Hepatocyte (in vitro differentiated cells): ENCODE results near the gene RUVBL2. TPM values are rescaled to one million over a fixed set of nuclear protein-coding genes. Genes with fewer than 3 reads are reported as not detected.

Experiments used
- DNase-seq: peaks from one replicate; pipeline ENCODE4 v3.0.0-alpha.2; 2016; ENCODE audit warnings: low spot score
- H2AFZ ChIP-seq: fragments of 200-600 bp; sonication (generic); 2 replicates; pipeline ENCODE4 v1.6.0; 2016; ENCODE audit warnings: antibody characterized with exemption, mild to moderate bottlenecking
- H3K27ac ChIP-seq: fragments of 200-600 bp; sonication (generic); 2 replicates; pipeline ENCODE4 v1.5.1; 2016; ENCODE audit warnings: mild to moderate bottlenecking
- H3K27me3 ChIP-seq: fragments of 200-600 bp; sonication (generic); 2 replicates; pipeline ENCODE4 v1.6.1; 2016
- H3K36me3 ChIP-seq: fragments of 200-600 bp; sonication (generic); replicated peaks from 2 replicates; pipeline ENCODE4 v1.5.1; 2016; ENCODE audit warnings: low read depth; ENCODE audit not compliant: insufficient read depth
- H3K4me1 ChIP-seq: fragments of 200-600 bp; sonication (generic); 2 replicates; pipeline ENCODE4 v1.5.1; 2016; ENCODE audit warnings: mild to moderate bottlenecking, moderate library complexity; ENCODE audit not compliant: insufficient read depth
- H3K4me2 ChIP-seq: fragments of 200-600 bp; sonication (generic); 2 replicates; pipeline ENCODE4 v1.6.0; 2016
- H3K4me3 ChIP-seq: fragments of 200-600 bp; sonication (generic); 2 replicates; pipeline ENCODE4 v1.5.1; 2016; ENCODE audit warnings: mild to moderate bottlenecking
- H3K79me2 ChIP-seq: fragments of 200-600 bp; sonication (generic); 2 replicates; pipeline ENCODE4 v1.6.0; 2017; ENCODE audit warnings: mild to moderate bottlenecking
- H3K9me2 ChIP-seq: fragments of 200-600 bp; sonication (generic); replicated peaks from 2 replicates; pipeline ENCODE4 v1.6.0; 2017; ENCODE audit warnings: mild to moderate bottlenecking; ENCODE audit not compliant: insufficient read depth
- H3K9me3 ChIP-seq: fragments of 200-600 bp; sonication (generic); 2 replicates; pipeline ENCODE4 v1.5.1; 2016; ENCODE audit warnings: low read depth, mild to moderate bottlenecking
- H4K20me1 ChIP-seq: fragments of 200-600 bp; sonication (generic); 2 replicates; pipeline ENCODE4 v1.6.0; 2016; ENCODE audit warnings: mild to moderate bottlenecking; ENCODE audit not compliant: insufficient read depth, poor library complexity, severe bottlenecking
- CTCF ChIP-seq: fragments of 200-600 bp; sonication (generic); IDR thresholded peaks from 2 replicates; pipeline ENCODE4 v1.5.1; 2016; ENCODE audit warnings: antibody characterized with exemption, mild to moderate bottlenecking; ENCODE audit not compliant: poor library complexity
- EZH2 ChIP-seq: fragments of 200-600 bp; sonication (generic); IDR thresholded peaks from 2 replicates; pipeline ENCODE4 v1.6.1; 2016; ENCODE audit warnings: antibody characterized with exemption, mild to moderate bottlenecking, borderline replicate concordance
- EZH2phosphoT487 ChIP-seq: fragments of 200-600 bp; sonication (generic); IDR thresholded peaks from one replicate; pipeline ENCODE4 v1.6.1; 2018; ENCODE audit warnings: antibody characterized with exemption, mild to moderate bottlenecking, low read depth, moderate library complexity; ENCODE audit not compliant: unreplicated experiment, severe bottlenecking
- WGBS: methylation state at CpG from one replicate; pipeline ENCODE4 v1.1.6; 2016; ENCODE audit warnings: low lambda C conversion rate; ENCODE audit errors: missing lambda C conversion rate; 5-methylcytosine and 5-hydroxymethylcytosine counted together
- polyA plus RNA-seq: library from polyadenylated mRNA; unstranded; fragments of >200 nt; fragmentation: Nextera tagmentation; extraction: Ambion mirVana; gene quantifications from 2 replicates; pipeline ENCODE4 v1.2.1, GENCODE V29; 2016
- total RNA-seq: library from RNA; depleted of rRNA; stranded (reverse); fragments of >200 nt; gene quantifications from 2 replicates; pipeline ENCODE4 v1.2.3, GENCODE V29; 2014

Gene RUVBL2
- total and polyA plus RNA-seq, 2 experiments from 2014 or later = 72.1 to 84.9 TPM

- WGBS = 97% methylated on average over 9 of the region's 9 CpGs
- H3K4me1 ChIP-seq = no peaks in the 10 kb centered on the region
Measured at GRCh38 chr19:48982280-48982679, 11.4 kb upstream of the RUVBL2 start.

GRCh38 chr19:48985711-48986110 lies 8.0 kb upstream of the RUVBL2 start:
- DNase-seq = no peak
- WGBS = 100% methylated on average over 11 of the region's 13 CpGs
- no peaks in the 10 kb centered on the region for H3K27me3 ChIP-seq
- no peaks in the 10 kb centered on the region for H3K36me3 ChIP-seq
- H3K27ac ChIP-seq = no peak overlapping the region
- no peaks in the 10 kb centered on the region for H3K9me3 ChIP-seq
- no peaks in the 10 kb centered on the region for H4K20me1 ChIP-seq
- H3K79me2 ChIP-seq = peaks cover 11% of the 10 kb centered on the region
- no peak overlapping the region for H3K4me2 ChIP-seq
- H2AFZ ChIP-seq = no peak overlapping the region
- no peaks in the 10 kb centered on the region for H3K4me1 ChIP-seq
- no peaks in the 10 kb centered on the region for H3K9me2 ChIP-seq
- TF ChIP-seq CTCF (no peak), EZH2phosphoT487 (no peak), EZH2 (no peak)
- H3K4me3 ChIP-seq = no peak overlapping the region

More at GRCh38 chr19:48982280-48982679, 11.4 kb upstream of the RUVBL2 start:
- H3K9me3 ChIP-seq = no peaks in the 10 kb centered on the region
- DNase-seq = no peak
- no peaks in the 10 kb centered on the region for H3K27me3 ChIP-seq
- H2AFZ ChIP-seq = no peak overlapping the region
- no peaks in the 10 kb centered on the region for H3K9me2 ChIP-seq
- no peak overlapping the region for H3K4me3 ChIP-seq
- no peaks in the 10 kb centered on the region for H3K79me2 ChIP-seq
- TF ChIP-seq EZH2 (no peak), EZH2phosphoT487 (no peak), CTCF (no peak)
- H3K4me2 ChIP-seq = no peak overlapping the region
- H4K20me1 ChIP-seq = no peaks in the 10 kb centered on the region
- no peaks in the 10 kb centered on the region for H3K36me3 ChIP-seq
- no peak overlapping the region for H3K27ac ChIP-seq

- DNase-seq = no peak
- Histone ChIP-seq H3K9me2 (no peaks in the 10 kb centered on the region), H3K36me3 (no peaks in the 10 kb centered on the region), H3K27ac (no peak overlapping the region), H4K20me1 (no peaks in the 10 kb centered on the region), H3K27me3 (no peaks in the 10 kb centered on the region), H3K4me3 (no peak overlapping the region), H3K4me2 (no peak overlapping the region), H2AFZ (no peak overlapping the region), H3K79me2 (peaks cover 16% of the 10 kb centered on the region), H3K4me1 (peaks cover 3% of the 10 kb centered on the region), H3K9me3 (no peaks in the 10 kb centered on the region)
- TF ChIP-seq EZH2 (no peak), EZH2phosphoT487 (no peak), CTCF (no peak)
- whole genome bisulfite sequencing = 94% methylated on average over 3 of the region's 3 CpGs
Measured at GRCh38 chr19:48986211-48986610, 7.5 kb upstream of the RUVBL2 start.

GRCh38 chr19:48987323-48987722 lies 6.4 kb upstream of the RUVBL2 start:
- WGBS = 90% methylated on average over 7 of the region's 7 CpGs
- Histone ChIP-seq H3K36me3 (no peaks in the 10 kb centered on the region), H4K20me1 (peaks cover 4% of the 10 kb centered on the region), H3K9me3 (no peaks in the 10 kb centered on the region), H3K79me2 (peaks cover 26% of the 10 kb centered on the region), H3K27me3 (no peaks in the 10 kb centered on the region), H3K27ac (no peak overlapping the region), H2AFZ (no peak overlapping the region), H3K4me3 (no peak overlapping the region), H3K4me1 (peaks cover 11% of the 10 kb centered on the region), H3K4me2 (no peak overlapping the region), H3K9me2 (no peaks in the 10 kb centered on the region)
- no peak for DNase-seq
- TF ChIP-seq EZH2 (no peak), CTCF (no peak), EZH2phosphoT487 (no peak)
